HG03354 (cell line): ENCODE measurements around the gene PAFAH2.

Experiments used
- ATAC-seq: cut with Tn5 transposase; IDR thresholded peaks from one replicate; pipeline ENCODE4 v1.9.1; 2021; ENCODE audit warnings: mild to moderate bottlenecking; ENCODE audit not compliant: unreplicated experiment, poor library complexity, severe bottlenecking

Gene PAFAH2

DNA sequence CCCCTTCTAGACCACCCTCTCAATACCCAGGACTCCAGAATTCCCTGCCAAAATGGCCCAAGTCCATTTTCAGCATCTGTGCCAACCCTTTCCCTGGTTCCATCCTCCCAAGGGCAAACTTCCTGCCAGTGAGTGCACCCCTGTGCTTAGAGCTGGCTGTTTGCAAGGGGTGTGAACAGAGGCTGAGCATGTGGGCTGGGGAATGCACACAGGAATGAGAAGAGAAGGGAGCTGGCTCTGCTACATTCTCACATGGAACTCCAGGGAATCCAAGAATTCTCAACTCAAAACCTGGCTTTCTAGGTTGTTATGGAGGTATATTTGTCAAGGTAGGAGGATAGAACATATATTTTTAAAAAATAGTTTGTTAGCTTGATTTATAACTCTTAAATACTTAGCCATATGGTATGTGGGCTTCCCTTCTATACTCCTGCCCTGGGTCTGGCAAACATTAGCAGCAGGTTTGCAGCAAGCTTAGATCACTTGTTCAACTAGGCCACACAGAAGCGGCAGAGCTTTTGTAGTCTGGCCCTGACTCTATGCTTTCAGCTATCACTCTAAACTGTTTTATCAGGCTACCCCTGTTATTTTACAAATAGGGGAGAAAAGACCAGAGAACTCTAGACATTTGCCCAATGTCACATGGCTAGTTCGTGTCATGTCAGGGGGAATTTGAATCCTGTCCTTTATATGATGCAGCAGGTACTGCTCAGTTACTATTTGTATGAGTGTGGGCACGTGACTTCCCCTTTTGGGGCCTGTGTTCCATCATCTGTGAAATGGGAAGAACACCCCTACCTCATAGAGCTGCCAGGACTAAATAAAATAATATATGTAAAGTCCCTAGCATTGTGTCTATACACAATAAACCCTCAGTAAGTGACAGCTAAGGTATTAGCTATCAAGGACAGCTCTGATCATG lies 83.5 kb downstream of the PAFAH2 start:
- ATAC-seq: no peak

DNA sequence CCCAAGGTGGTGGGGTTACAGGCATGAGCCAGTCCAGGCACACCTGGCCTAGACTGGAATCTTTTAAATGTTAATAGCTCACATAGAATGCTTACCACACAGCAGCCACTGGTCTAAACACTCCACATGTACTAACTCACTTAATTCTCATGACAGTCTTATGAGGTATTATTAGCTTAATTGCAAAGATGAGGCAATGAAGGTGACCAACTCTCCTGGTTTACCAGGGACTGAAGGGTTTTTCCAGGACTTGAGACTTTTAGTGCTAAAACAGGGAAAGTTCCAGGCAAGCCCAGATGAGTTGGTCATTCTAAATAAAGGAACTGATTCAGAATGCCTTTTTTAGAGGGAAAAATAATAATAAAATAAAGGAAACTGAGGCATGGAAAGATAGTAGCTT lies 84.7 kb downstream of the PAFAH2 start:
- no peak for ATAC-seq

DNA sequence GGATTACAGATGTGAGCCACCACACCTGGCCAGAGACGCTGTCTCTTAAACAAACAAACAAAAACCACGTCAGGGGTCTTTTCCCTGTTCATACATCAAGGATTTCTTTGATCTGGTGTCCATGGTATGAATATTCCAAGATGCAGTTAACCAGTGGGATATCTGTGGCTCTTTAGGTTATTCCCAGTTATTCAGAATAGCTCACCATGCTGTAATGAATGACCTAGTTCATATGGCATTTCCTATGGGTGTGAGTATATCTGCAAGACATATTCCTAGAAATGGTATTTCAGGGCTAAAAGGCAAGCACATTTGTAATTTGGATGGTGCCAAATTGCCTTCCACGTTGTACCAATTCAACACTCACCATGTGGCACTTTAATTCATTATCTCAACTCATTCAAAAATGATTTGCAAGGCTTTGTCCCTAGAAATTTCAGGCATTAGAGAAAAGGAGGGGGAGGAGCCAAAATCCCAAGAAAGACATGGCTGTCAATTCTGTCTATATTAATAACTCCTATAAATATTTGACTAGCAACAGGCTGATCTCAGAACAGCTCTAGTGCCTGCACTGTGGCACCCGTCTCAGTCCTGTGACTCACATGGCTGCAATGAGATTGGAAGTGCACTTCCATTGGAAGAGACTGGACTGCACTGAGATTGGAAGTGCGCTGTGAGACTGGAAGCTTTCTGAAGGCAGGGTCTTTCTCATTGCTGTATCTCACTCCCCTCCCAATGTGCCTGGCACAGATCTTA lies 85.6 kb downstream of the PAFAH2 start:
- no peak for ATAC-seq

DNA sequence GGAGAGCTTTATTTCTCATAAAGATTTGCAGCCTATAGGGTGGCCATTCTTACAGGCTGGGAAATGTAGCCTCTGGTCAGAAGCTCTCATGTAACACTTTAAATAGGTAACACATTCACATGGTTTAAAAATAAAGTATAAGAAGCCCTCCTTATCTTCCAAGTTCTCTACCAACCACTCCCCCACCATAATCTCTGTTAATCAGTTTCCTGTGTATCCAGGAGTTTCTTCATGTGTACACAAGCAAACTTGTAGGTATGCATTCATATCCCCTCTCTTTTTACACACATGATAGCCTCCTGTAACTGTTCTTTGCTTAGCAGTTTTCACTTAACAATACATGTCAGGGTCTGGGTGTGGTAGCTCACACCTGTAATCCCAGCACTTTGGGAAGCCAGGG lies 86.7 kb downstream of the PAFAH2 start:
- ATAC-seq: no peak
